HCT116 (cell line): ENCODE measurements around the gene SPTBN4. TPM values are rescaled to one million over a fixed set of nuclear protein-coding genes. Genes with fewer than 3 reads are reported as not detected.

Source experiments
- ATAC-seq: fragments of 200-7000 bp; cut with Tn5 transposase; 2 replicates; pipeline ENCODE4 v1.9.1; 2020; ENCODE audit warnings: mild to moderate bottlenecking, moderate library complexity
- BruUV-seq: library from RNA; stranded (reverse); fragments of 400-500 nt; replicated peaks from 2 replicates; lab custom pipeline; 2021; lab: Mats Ljungman, UMichigan
- CTCF ChIA-PET: fragments of 300-600 bp; sonication (Branson Sonifier 250); formaldehyde crosslinking; loops from one replicate; lab custom pipeline; 2021; ENCODE audit warnings: antibody characterized with exemption; lab: Charles Lee
- POLR2A ChIA-PET: fragments of 300-600, 350-600 bp; sonication (Branson Sonifier 250); formaldehyde crosslinking; loops from one replicate; lab custom pipeline; 2021; ENCODE audit warnings: antibody characterized with exemption; lab: Charles Lee
- RAD21 ChIA-PET, 2 experiments: fragments of 300-600 bp; sonication (Branson Sonifier 250); formaldehyde crosslinking; loops; one replicate each; lab custom pipeline; 2023; ENCODE audit warnings: low total read pairs in 2 of 2; ENCODE audit not compliant: uncharacterized antibody in 2 of 2, unreplicated experiment in 2 of 2, low non-redundant PET in 1 of 2; lab: Charles Lee
- DNase-seq: peaks from one replicate; pipeline ENCODE4 v3.0.0-alpha.2; 2010; ENCODE audit warnings: low read depth, low spot score
- H2AFZ ChIP-seq: fragments of 200-600 bp; shearing (Covaris generic), sonication (generic); 2 replicates; pipeline ENCODE4 v1.6.1; 2017; ENCODE audit warnings: low read depth, mixed run types, mixed read lengths, antibody characterized with exemption, low read length; ENCODE audit not compliant: poor library complexity, severe bottlenecking
- H3K27ac ChIP-seq: 2 replicates; pipeline ENCODE4 v1.5.1; 2012; ENCODE audit warnings: low read depth, low read length
- H3K27me3 ChIP-seq: fragments of 200-600 bp; sonication (generic); 2 replicates; pipeline ENCODE4 v1.6.1; 2016; ENCODE audit warnings: mixed run types, low read length, mixed read lengths; ENCODE audit not compliant: insufficient read depth
- H3K36me3 ChIP-seq, 2 experiments: fragments of 200-500 bp in 1 of 2; fragments of 200-600 bp in 1 of 2; sonication (Bioruptor generic) in 1 of 2; sonication (generic) in 1 of 2; 2 replicates each; pipeline versions ENCODE4 v1.5.1 to v1.6.1; 2014 to 2016; ENCODE audit warnings: low read length in 2 of 2, inconsistent platforms in 1 of 2, mixed read lengths in 1 of 2, mixed run types in 1 of 2; ENCODE audit not compliant: insufficient read depth in 2 of 2, control insufficient read depth in 1 of 2
- H3K4me1 ChIP-seq, 2 experiments: fragments of 200-600 bp in 1 of 2; sonication (generic) in 1 of 2; 2 replicates each; pipeline versions ENCODE4 v1.5.1 to v1.6.1; 2012 to 2017; ENCODE audit warnings: low read length in 2 of 2, inconsistent platforms in 1 of 2, mild to moderate bottlenecking in 1 of 2, mixed read lengths in 1 of 2, mixed run types in 1 of 2, moderate library complexity in 1 of 2; ENCODE audit not compliant: insufficient read depth in 2 of 2, control insufficient read depth in 1 of 2
- H3K4me2 ChIP-seq: fragments of 200-600 bp; sonication (generic); 2 replicates; pipeline ENCODE4 v1.6.1; 2017; ENCODE audit warnings: mixed run types, low read length, mixed read lengths
- H3K4me3 ChIP-seq, 2 experiments: fragments of 200-600 bp in 1 of 2; sonication (generic) in 1 of 2; replicated peaks in 1 of 2; 2 replicates each; pipeline ENCODE4 v1.5.1; 2011 to 2016; ENCODE audit warnings: low read length in 2 of 2, control low read depth in 1 of 2, low read depth in 1 of 2, mild to moderate bottlenecking in 1 of 2, mixed read lengths in 1 of 2, mixed run types in 1 of 2
- H3K79me2 ChIP-seq: fragments of 200-600 bp; sonication (generic); 2 replicates; pipeline ENCODE4 v1.6.1; 2017; ENCODE audit warnings: mild to moderate bottlenecking, mixed run types, low read length, moderate library complexity, mixed read lengths; ENCODE audit not compliant: insufficient read depth
- H3K9ac ChIP-seq: fragments of 200-600 bp; sonication (generic); 2 replicates; pipeline ENCODE4 v1.6.1; 2016; ENCODE audit warnings: low read length, mixed read lengths
- H3K9me2 ChIP-seq: fragments of 200-600 bp; sonication (generic), shearing (Covaris generic); 2 replicates; pipeline ENCODE4 v1.6.1; 2017; ENCODE audit warnings: mixed run types, mild to moderate bottlenecking, moderate library complexity; ENCODE audit not compliant: insufficient read depth
- H3K9me3 ChIP-seq, 2 experiments: fragments of 200-500 bp in 1 of 2; fragments of 200-600 bp in 1 of 2; sonication (Bioruptor generic) in 1 of 2; sonication (generic) in 1 of 2; 2 replicates each; pipeline ENCODE4 v1.6.1; 2014 to 2017; ENCODE audit warnings: low read length in 2 of 2, mixed read lengths in 2 of 2, inconsistent platforms in 1 of 2, low read depth in 1 of 2, mild to moderate bottlenecking in 1 of 2, mixed run types in 1 of 2, moderate library complexity in 1 of 2; ENCODE audit not compliant: control insufficient read depth in 1 of 2, insufficient read depth in 1 of 2
- H4K20me1 ChIP-seq: fragments of 200-600 bp; sonication (generic), shearing (Covaris generic); 2 replicates; pipeline ENCODE4 v1.6.1; 2017; ENCODE audit warnings: mixed run types, mild to moderate bottlenecking, moderate library complexity; ENCODE audit not compliant: insufficient read depth
- CTCF ChIP-seq, 3 experiments: fragments of 200-600 bp in 1 of 3; sonication (generic) in 1 of 3; IDR thresholded peaks in 2 of 3; conservative IDR thresholded peaks in 1 of 3; 2 replicates each; pipeline ENCODE4 v1.5.1; 2012 to 2017; ENCODE audit warnings: low read depth in 2 of 3, low read length in 2 of 3, antibody characterized with exemption in 1 of 3, borderline replicate concordance in 1 of 3, control low read depth in 1 of 3, mild to moderate bottlenecking in 1 of 3, mixed read lengths in 1 of 3, mixed run types in 1 of 3, moderate library complexity in 1 of 3; ENCODE audit not compliant: insufficient read depth in 1 of 3
- ELF1 ChIP-seq: IDR thresholded peaks from 2 replicates; pipeline ENCODE4 v1.6.1; 2012; ENCODE audit warnings: low read depth, borderline replicate concordance
- EZH2phosphoT487 ChIP-seq: fragments of 200-600 bp; IDR thresholded peaks from 2 replicates; pipeline ENCODE4 v1.6.1; 2018; ENCODE audit warnings: antibody characterized with exemption, borderline replicate concordance
- JUND ChIP-seq: IDR thresholded peaks from 2 replicates; pipeline ENCODE4 v1.6.1; 2012
- POLR2A ChIP-seq: IDR thresholded peaks from 2 replicates; pipeline ENCODE4 v1.7.0; 2011; ENCODE audit warnings: borderline replicate concordance; ENCODE audit not compliant: insufficient read depth, insufficient read length; ENCODE audit errors: extremely low read depth
- SIN3A ChIP-seq: IDR thresholded peaks from 2 replicates; pipeline ENCODE4 v1.6.1; 2012; ENCODE audit warnings: low read depth
- SP1 ChIP-seq: IDR thresholded peaks from 2 replicates; pipeline ENCODE4 v1.6.1; 2012; ENCODE audit warnings: low read depth
- YY1 ChIP-seq: IDR thresholded peaks from 2 replicates; pipeline ENCODE4 v1.6.1; 2011; ENCODE audit warnings: low read length, low read depth, moderate library complexity, mild to moderate bottlenecking; ENCODE audit not compliant: insufficient replicate concordance; ENCODE audit errors: extremely low read depth
- ZBTB33 ChIP-seq: IDR thresholded peaks from 2 replicates; pipeline ENCODE4 v1.6.1; 2011; ENCODE audit warnings: mild to moderate bottlenecking, low read length, moderate library complexity; ENCODE audit not compliant: insufficient replicate concordance; ENCODE audit errors: extremely low read depth
- ZFX ChIP-seq: fragments of 450-650 bp; IDR thresholded peaks from 2 replicates; pipeline ENCODE4 v1.6.1; 2017
- intact Hi-C: fragments of 100-400 bp; cut with micrococcal nuclease; formaldehyde crosslinking; loops from 2 replicates; pipeline ENCODE4 v1.10.0; 2022
- total RNA-seq: library from RNA; stranded (reverse); gene quantifications from one replicate; pipeline ENCODE4 v1.2.1, GENCODE V29; 2021; ENCODE audit not compliant: unreplicated experiment

SPTBN4 gene
- total RNA-seq, 1 experiment from 2014 or later = 4.6 TPM

- H3K27me3 ChIP-seq = no peaks in the 10 kb centered on the region
- peaks cover 15% of the 10 kb centered on the region; the same call in 1 of the 2 replicates for H3K79me2 ChIP-seq
- POLR2A ChIA-PET = interaction anchor here (0.9 to 1.6 kb wide), 3 partner anchors 13 to 179 kb away, joined by 3 read pairs; no protein-coding TSS in a partner anchor
- no peak overlapping the region for H3K9ac ChIP-seq
- H3K9me3 ChIP-seq = no peaks in the 10 kb centered on the region
- no peak for TF ChIP-seq SIN3A
- no peak for TF ChIP-seq CTCF (IDR thresholded peaks at IDR 0.05 in 2 of 3, conservative IDR thresholded peaks at IDR 0.05 in 1 of 3; ENCODE audit: borderline replicate concordance in 1 of 3, insufficient read depth in 1 of 3, low read depth in 2 of 3, low read length in 2 of 3)
- TF ChIP-seq ELF1 = no peak
- no peak for TF ChIP-seq POLR2A
- no peak for TF ChIP-seq ZBTB33
- no peak for TF ChIP-seq SP1
- no peak for TF ChIP-seq YY1
- no peak for TF ChIP-seq EZH2phosphoT487
- TF ChIP-seq ZFX = no peak
- TF ChIP-seq JUND = no peak
- no peaks in the 10 kb centered on the region for H3K9me2 ChIP-seq
- RAD21 ChIA-PET = interaction anchor here in 1 of 2 experiments (0.7 kb wide), 1 partner anchor 136 kb away, joined by 3 read pairs; no protein-coding TSS in a partner anchor
- no peaks in the 10 kb centered on the region for H4K20me1 ChIP-seq
- no peak overlapping the region for H3K4me2 ChIP-seq
- no peaks in the 10 kb centered on the region for H3K36me3 ChIP-seq
- H2AFZ ChIP-seq = no peak overlapping the region
- intact Hi-C loops = loop anchor here (5.0 to 10.0 kb wide), 3 partner anchors 78 to 455 kb away; no protein-coding TSS in a partner anchor
- H3K27ac ChIP-seq = peak overlapping the region; percentile 87; the same call in 1 of the 2 replicates
- CTCF ChIA-PET = interaction anchor here (1.0 to 4.3 kb wide), 6 partner anchors 14 to 136 kb away, joined by 3 to 39 read pairs (median 18); no protein-coding TSS in a partner anchor
- ATAC-seq (no peak), DNase-seq (no peak)
- peaks cover 32 to 76% of the 10 kb centered on the region in 2 experiments for H3K4me1 ChIP-seq
- BruUV-seq = no TSS peak
- no peak overlapping the region for H3K4me3 ChIP-seq
Measured at GRCh38 chr19:40599902-40600569, 133.2 kb downstream of the SPTBN4 start.
